GM12865 (cell line): ENCODE results near the gene CCR2.
A peak's percentile ranks its signal among the peaks of the same experiment; 100 is the strongest.

Experiments used
- DNase-seq: peaks from one replicate; pipeline ENCODE4 v3.0.0; 2010; ENCODE audit warnings: low read depth
- H3K4me3 ChIP-seq: 2 replicates; pipeline ENCODE4 v1.5.1; 2011; ENCODE audit warnings: mild to moderate bottlenecking, low read depth, low read length, control low read depth
- CTCF ChIP-seq: IDR thresholded peaks from 2 replicates; pipeline ENCODE4 v1.5.1; 2011; ENCODE audit warnings: low read length, control low read depth, low read depth, inconsistent platforms; ENCODE audit not compliant: insufficient read depth; ENCODE audit errors: missing control alignments

The CCR2 gene

DNA sequence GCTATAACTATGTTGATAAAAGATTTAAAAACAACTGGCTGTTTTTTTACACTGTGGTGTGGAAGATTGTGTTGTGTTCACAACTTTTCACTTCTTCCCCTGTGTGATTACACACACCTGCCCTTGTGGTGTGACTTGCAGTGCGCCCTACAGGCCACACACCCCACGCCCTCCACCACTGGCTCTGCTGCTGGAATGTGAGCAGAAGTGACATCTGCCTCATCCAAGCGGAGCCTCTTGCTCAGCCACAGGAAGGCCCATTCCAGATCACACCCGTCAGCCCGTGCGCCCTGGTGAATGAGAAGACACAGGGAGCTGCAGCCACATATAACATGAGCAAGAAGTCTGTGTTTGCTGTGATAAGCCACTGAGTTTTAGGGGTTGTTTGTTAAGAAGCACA, 7.0 kb downstream of the CCR2 start:
- no peak overlapping the region for H3K4me3 ChIP-seq
- TF ChIP-seq CTCF, result no peak
- no peak for DNase-seq

DNA sequence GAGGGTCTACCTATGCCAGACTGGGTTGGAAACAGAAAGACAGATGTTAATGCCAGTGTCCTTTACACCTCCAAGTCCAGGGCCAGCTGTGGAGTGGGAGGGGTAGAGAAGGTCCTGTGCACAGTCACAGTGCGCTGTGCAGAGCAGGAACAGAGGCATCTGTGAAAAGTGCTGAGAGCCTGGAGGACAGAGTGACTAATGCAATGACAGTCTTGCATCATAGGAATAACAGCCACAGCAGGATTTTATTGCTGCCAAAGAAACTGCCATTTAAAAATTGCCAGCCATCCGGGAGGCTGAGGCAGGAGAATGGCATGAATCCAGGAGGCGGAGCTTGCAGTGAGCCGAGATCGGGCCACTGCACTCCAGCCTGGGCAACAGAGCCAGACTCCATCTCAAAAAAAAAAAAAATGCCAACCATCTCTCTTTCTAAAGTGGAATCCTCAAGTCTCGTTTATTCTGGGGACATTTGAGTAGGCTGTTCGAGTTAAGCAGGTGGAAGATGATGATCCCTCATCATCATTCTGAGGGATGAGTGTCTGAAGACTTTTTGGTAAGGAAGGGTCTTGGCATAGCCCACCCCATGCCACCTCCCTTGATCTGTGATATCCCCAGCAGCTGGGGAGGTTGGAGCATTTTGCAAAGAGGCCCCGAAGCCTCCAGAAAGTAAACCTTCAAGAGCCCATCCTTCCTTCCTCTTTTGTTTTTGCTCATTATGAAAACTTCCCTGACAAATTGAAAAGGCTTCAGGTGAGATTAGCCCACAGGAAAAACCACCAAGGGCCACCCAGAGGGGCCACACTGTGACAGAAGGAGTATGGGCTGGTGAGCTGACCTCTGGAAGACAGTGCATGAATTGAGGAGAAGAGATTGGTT, 7.7 kb downstream of the CCR2 start:
- DNase-seq, result peak; percentile 14
- no peak overlapping the region for H3K4me3 ChIP-seq
- no peak for TF ChIP-seq CTCF

DNA sequence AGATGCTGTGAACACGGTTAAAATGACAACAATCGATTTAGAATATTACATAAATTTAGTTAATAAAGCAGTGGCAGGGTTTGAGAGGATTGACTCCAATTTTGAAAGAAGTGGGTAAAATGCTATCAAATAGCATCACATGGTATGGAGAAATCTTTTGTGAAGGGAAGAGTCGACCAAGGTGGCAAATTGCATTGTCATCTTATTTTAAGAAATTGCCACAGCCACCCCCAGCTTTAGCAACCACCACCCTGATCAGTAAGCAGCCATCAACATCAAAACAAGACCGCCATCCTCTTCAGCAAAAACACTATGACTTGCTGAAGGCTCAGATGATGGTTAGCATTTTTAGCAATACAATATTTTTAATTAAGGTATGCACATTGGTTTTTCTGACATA, 11.1 kb downstream of the CCR2 start:
- DNase-seq, result no peak
- no peak overlapping the region for H3K4me3 ChIP-seq
- no peak for TF ChIP-seq CTCF

- DNase-seq, result no peak
- no peak overlapping the region for H3K4me3 ChIP-seq
- TF ChIP-seq CTCF, result no peak
These were observed 12.0 kb downstream of the CCR2 start for GRCh38 chr3:46365737-46366524.

DNA sequence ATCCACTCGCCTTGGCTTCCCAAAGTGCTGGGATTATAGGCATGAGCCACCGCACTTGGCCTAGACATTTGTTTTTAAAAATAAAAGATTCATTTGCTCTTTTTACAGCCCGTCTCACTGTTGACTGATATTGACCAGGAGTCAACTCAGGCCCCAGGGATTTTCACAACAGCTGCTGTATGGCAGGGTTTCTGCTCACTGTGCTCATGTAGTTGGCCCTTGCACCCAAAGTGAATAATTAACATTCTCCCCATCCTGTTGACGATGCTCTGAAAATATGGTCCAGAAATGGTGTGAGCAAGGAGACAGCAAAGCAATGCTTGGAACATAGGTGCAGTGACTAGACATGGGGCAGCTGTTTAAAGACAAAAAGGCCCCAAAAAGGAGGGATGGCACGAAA, 13.9 kb downstream of the CCR2 start:
- DNase-seq, result no peak
- H3K4me3 ChIP-seq, result no peak overlapping the region
- TF ChIP-seq CTCF, result no peak

GRCh38 chr3:46368569-46368968, 14.7 kb downstream of the CCR2 start:
- peak; percentile 89 for DNase-seq
- no peak overlapping the region for H3K4me3 ChIP-seq
- TF ChIP-seq CTCF, result peak; percentile 61
